Ascending aorta (tissue), 2 donors: ENCODE data around the gene PDCD1LG2. TPM values are rescaled to one million over a fixed set of nuclear protein-coding genes. Genes with fewer than 3 reads are reported as not detected.

Experiments used
- DNase-seq, 2 donors: peaks; one replicate each; pipeline ENCODE4 v3.0.0-alpha.2; 2019; ENCODE audit warnings: low spot score in 2 of 2
- H3K27ac ChIP-seq, 2 donors: fragments of 200-600 bp; sonication (generic); one replicate each; pipeline ENCODE4 v1.5.1; 2016 to 2017; ENCODE audit warnings: mild to moderate bottlenecking in 1 of 2
- H3K27me3 ChIP-seq: fragments of 200-600 bp; sonication (generic); one replicate; pipeline ENCODE4 v1.5.1; 2017
- H3K36me3 ChIP-seq, 2 donors: fragments of 200-600 bp; sonication (generic); one replicate each; pipeline ENCODE4 v1.5.1; 2016
- H3K4me1 ChIP-seq, 2 donors: fragments of 200-600 bp; sonication (generic); one replicate each; pipeline ENCODE4 v1.5.1; 2016 to 2017; ENCODE audit warnings: mild to moderate bottlenecking in 1 of 2
- H3K4me3 ChIP-seq, 2 donors: fragments of 200-600 bp; sonication (generic); one replicate each; pipeline ENCODE4 v1.5.1; 2016 to 2017; ENCODE audit warnings: mild to moderate bottlenecking in 1 of 2
- H3K9me3 ChIP-seq, 2 donors: fragments of 200-600 bp; sonication (generic); one replicate each; pipeline ENCODE4 v1.5.1; 2016
- CTCF ChIP-seq, 3 experiments: fragments of 200-600 bp in 2 of 3; fragments of 450-650 bp in 1 of 3; sonication (generic) in 2 of 3; IDR thresholded peaks; one replicate each; pipeline ENCODE4 v1.5.1; 2016 to 2019; ENCODE audit warnings: antibody characterized with exemption in 3 of 3, mild to moderate bottlenecking in 1 of 3, moderate library complexity in 1 of 3
- intact Hi-C: fragments of 100-400 bp; cut with DNase I; formaldehyde crosslinking; loops from one replicate; pipeline ENCODE4 v1.15.1; 2023
- total RNA-seq: library from RNA; depleted of rRNA; stranded (reverse); fragments of >200 nt; gene quantifications from one replicate; pipeline ENCODE4 v1.1.0, GENCODE V29; 2016

PDCD1LG2 gene
- total RNA-seq, 1 donor from 2014 or later = 1.1 TPM

GRCh38 chr9:5515261-5515650, 4.9 kb downstream of the PDCD1LG2 start:
- TF ChIP-seq CTCF (IDR thresholded peaks at IDR 0.05) = no peak
- Histone ChIP-seq H3K4me3 (no peak overlapping the region), H3K4me1 (peaks cover 0 to 6% of the 10 kb centered on the region in 2 donors), H3K9me3 (no peaks in the 10 kb centered on the region), H3K36me3 (no peaks in the 10 kb centered on the region), H3K27ac (no peak overlapping the region), H3K27me3 (no peaks in the 10 kb centered on the region)
- no peak for DNase-seq
- intact Hi-C loops = no loop called here

GRCh38 chr9:5516453-5517220, 6.3 kb downstream of the PDCD1LG2 start:
- intact Hi-C loops = no loop called here
- no peak overlapping the region for H3K4me3 ChIP-seq
- no peak for TF ChIP-seq CTCF (IDR thresholded peaks at IDR 0.05)
- DNase-seq = no peak
- no peaks in the 10 kb centered on the region for H3K9me3 ChIP-seq
- H3K27me3 ChIP-seq = no peaks in the 10 kb centered on the region
- H3K27ac ChIP-seq = no peak overlapping the region
- H3K4me1 ChIP-seq = peaks cover 0 to 6% of the 10 kb centered on the region in 2 donors
- no peaks in the 10 kb centered on the region for H3K36me3 ChIP-seq

GRCh38 chr9:5518171-5518936, 8.0 kb downstream of the PDCD1LG2 start:
- intact Hi-C loops = no loop called here
- H3K4me3 ChIP-seq = no peak overlapping the region

GRCh38 chr9:5518937-5519319, 8.6 kb downstream of the PDCD1LG2 start:
- H3K27me3 ChIP-seq = no peaks in the 10 kb centered on the region
- peak overlapping the region in 1 of 2 donors; percentile 46 for H3K27ac ChIP-seq
- H3K4me1 ChIP-seq = peaks cover 0 to 2% of the 10 kb centered on the region in 2 donors
- intact Hi-C loops = no loop called here
- no peak overlapping the region for H3K4me3 ChIP-seq
- H3K36me3 ChIP-seq = no peaks in the 10 kb centered on the region
- TF ChIP-seq CTCF (IDR thresholded peaks at IDR 0.05) = no peak
- no peak for DNase-seq
- H3K9me3 ChIP-seq = no peaks in the 10 kb centered on the region

More at GRCh38 chr9:5518171-5518936, 8.0 kb downstream of the PDCD1LG2 start:
- peak overlapping the region in 1 of 2 donors; percentile 46 for H3K27ac ChIP-seq
- DNase-seq = no peak
- H3K4me1 ChIP-seq = peaks cover 0 to 2% of the 10 kb centered on the region in 2 donors
- TF ChIP-seq CTCF (IDR thresholded peaks at IDR 0.05) = no peak
- H3K36me3 ChIP-seq = no peaks in the 10 kb centered on the region
- no peaks in the 10 kb centered on the region for H3K27me3 ChIP-seq
- no peaks in the 10 kb centered on the region for H3K9me3 ChIP-seq

GRCh38 chr9:5524090-5524489, 13.8 kb downstream of the PDCD1LG2 start:
- H3K9me3 ChIP-seq = no peaks in the 10 kb centered on the region
- no peak overlapping the region for H3K27ac ChIP-seq
- intact Hi-C loops = no loop called here
- H3K4me3 ChIP-seq = no peak overlapping the region
- TF ChIP-seq CTCF (IDR thresholded peaks at IDR 0.05) = no peak
- no peaks in the 10 kb centered on the region for H3K4me1 ChIP-seq
- no peaks in the 10 kb centered on the region for H3K27me3 ChIP-seq
- DNase-seq = no peak
- H3K36me3 ChIP-seq = no peaks in the 10 kb centered on the region
